HK-2 (cell line): Measurements from ENCODE around the gene IGF2.

Experiments used
- DNase-seq: peaks from one replicate; pipeline ENCODE4 v3.0.0-alpha.2; 2018; ENCODE audit not compliant: unreplicated experiment

Gene IGF2

DNA sequence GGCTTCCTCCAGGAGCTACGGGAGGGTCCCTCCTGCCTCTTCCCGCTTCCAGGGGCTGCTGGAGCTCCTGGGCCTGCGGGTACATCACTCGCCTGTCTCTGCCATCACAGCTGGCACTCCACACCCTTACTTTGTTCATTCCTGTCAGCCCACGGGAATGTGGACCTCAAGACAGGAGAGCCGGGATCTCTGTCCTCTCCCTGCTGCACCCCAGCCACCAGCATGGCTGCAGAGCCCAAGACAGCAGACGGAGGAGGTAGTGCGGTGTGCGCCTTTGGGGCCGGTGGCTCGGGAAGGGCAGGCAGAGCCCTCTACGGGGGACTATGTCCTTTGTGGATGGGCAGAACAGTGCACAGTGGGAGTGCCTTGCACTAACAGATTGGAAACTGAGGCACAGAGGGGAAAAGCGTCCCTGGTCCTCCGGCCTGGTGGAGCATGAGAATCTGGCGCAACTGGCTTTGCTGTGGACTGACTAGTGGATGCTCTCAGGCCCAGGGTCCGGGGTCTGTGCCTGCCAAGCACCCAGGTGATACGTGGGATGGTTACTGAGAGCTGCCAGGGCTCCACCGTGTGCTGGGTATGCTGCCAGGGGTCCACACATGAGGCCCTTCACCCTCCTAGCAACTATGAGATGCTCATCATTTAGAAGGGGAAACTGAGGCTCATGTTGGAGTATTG is 47.3 kb downstream of the IGF2 start:
- no peak for DNase-seq

DNA sequence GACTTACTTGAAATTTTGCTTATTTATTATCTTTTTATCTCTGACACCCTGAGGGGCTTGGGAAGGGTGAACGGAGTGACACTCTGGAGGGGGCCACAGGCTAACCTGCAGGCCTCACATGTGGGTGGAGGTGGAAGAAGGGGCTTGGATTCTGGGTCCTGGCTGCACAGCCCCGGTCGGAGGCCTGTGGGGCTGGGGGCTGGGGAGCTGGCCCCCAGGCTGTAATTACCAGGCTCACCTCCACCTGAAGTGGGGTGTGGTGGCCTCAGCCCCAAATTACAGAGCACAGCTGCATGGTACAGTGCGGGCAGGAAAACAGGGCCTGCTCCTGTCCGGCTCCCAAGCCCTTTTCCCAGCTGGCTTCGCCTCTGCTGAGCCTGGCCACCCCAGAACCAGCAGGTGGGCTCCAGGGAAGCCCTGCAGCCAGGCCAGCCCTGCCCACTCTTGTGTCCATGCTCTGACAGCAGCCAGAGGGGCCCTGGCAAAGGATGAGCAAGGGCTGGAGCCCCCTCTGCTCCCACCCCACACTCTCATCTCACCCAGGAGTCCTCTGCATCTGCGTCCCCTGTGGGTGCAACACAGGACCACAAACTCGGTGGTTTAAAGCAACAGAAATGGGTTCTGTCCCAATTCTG is 48.0 kb downstream of the IGF2 start:
- no peak for DNase-seq

GRCh38 chr11:2090172-2091111 is 48.7 kb downstream of the IGF2 start:
- DNase-seq: no peak

- DNase-seq: no peak
These were observed 49.5 kb downstream of the IGF2 start for GRCh38 chr11:2089536-2090165.

DNA sequence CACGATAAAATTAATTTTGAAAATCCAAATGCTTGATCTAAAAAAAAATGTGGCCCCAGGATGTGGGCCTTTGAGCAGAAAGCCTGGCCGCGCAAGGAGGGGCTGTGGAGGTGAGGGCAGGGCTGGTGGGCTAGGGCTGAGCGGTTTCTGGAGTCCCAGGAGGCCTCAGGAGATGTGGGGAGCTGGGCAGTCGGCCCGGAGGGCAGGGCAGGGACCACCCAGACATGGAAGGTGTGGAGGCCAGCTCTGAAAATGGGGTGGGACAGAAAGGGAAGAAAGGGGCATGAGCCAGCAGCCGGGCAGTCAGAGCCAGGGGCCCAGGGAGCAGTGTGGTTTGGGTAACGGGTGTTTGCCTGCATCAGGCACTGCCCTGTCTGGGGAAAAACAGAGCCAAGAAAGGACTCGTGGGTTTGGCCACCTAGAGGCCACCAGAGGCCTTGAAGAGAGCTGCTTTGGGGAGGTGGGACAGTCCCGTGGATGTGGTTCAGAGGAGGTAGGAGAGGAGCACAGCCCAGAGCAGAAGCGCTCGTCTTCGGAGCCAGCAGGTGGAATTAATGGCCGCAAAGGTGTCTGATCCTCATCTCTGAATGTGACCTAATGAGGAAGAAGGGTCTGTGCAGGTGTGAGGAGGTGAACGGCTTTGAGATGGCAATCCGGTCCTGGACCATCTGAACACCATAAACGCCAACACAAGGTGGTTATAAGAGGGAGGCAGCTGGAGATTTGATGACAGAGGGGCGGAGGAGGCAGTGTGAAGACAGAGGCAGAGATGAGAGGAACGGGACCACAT is 50.2 kb downstream of the IGF2 start:
- DNase-seq: no peak

DNA sequence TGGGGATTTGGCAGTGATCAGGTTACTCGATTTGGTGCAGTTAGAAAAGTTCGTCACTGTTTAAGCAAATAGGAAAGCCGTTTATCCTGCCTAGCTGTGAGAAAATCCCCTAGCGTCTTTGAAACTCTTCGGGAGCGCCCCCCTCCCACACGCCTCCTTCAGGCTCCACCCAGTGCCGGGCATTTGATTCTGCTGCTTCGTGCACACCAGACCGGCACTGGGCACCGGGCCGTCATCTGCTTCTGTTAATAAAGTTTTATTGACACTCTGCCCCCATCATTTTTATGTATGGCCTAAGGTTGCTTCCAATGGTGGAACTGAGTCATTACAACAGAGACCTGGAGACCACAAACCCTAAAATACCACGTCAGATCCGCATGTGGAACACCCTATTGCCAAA is 50.9 kb downstream of the IGF2 start:
- DNase-seq: no peak

DNA sequence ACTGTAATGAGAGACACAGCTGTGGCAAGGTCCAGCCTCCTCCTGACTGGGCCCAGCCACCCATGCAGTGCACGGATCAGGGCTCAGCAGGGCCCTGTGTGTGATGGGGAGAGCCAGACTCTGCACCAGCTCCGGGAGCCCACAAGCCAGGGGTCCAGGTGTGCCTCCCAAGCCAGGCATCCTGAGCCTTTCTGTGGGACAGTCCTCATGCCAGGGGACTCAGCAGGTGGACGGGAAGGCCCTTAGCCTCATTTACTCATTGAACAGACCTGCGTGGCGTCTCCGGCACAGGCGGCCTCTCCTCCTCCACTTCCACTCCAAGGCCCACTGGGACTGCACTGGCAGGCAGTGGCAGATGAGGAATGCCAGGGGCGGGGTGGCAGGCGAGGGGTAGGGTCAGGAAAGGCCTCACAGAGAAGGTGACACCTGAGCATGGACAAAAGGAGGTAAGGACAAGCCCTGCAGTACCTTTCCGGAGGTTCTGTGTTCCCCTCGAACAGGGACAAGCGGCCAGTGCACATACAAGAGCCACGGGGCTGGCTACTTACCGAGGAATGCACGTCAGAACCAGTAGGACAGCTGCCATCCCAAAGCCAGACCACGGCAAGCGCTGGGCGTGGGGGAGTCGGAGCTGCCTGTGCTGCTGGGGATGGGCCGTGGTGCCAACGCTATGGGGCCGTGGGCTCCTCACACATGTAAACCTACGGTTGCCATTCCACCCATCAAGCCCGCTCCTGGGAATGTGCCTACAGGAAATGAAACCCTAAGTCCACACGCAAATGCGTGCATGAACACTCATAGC is 52.7 kb downstream of the IGF2 start:
- DNase-seq: no peak

GRCh38 chr11:2085251-2086066 is 53.7 kb downstream of the IGF2 start:
- no peak for DNase-seq

DNA sequence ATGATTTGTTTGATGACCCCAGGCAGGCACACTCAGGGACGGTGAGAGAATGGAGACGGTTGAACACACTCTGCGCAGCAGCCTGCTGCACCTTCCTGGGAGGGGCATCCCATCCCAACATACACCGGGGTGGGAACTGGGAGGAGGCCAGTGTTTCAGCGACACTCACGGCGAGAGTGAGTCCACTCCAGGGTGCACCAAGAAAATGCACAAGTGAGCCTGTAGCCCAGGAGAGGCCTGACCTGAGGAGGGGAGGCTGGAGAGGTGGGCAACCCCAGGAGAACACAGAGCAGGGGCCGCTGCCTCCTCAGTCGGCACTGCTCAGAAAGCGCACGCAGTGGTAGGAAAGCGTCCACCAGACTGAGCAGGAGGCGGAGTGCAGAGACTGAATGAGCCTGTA is 54.5 kb downstream of the IGF2 start:
- DNase-seq: no peak
